Measurements from ENCODE around the gene KDM6A. TPM values are rescaled to one million over a fixed set of nuclear protein-coding genes. Genes with fewer than 3 reads are reported as not detected.

The KDM6A gene
- total and polyA plus RNA-seq, 2 of the 13 experiments (the other 11 are each of a cell fraction or from before 2014, with no cell fraction given) = 16.7 to 18.2 TPM

DNA sequence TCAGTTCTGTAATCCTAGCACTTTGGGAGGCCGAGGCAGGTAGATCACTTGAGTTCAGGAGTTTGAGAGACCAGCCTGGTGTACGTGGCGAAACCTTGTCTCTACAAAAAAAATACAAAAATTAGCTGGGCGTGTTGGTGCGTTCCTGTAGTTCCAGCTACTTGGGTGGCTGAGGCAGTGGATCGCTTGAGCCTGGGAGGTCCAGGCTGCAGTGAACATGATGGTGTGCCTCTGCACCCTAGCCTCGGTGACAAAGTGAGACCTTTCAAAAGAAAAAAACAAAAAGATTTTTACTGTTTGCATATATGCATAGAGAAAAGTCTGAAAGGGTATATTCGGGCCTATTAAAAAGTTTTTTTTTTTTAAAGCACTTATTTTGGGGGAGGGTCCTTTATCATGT, 76.1 kb downstream of the KDM6A start:
- in situ Hi-C loops (cut with HindIII; ENCODE audit: extremely low pct_ligation_motif_present, low pct_unique_long_range_greater_than_20kb) (no loop called here), intact Hi-C loops (cut with micrococcal nuclease; ENCODE audit: unreplicated experiment) (loop anchor here (10.0 kb wide), 1 partner anchor 74 kb away; the partner anchor contains the start of gene KDM6A)
- H3K36me3 ChIP-seq (replicated peaks in 1 of 2; ENCODE audit: control insufficient read depth in 1 of 2, insufficient read depth in 2 of 2, low read length in 2 of 2) = no peaks in the 10 kb centered on the region
- no peaks in the 10 kb centered on the region for H3K27me3 ChIP-seq (ENCODE audit: control insufficient read depth in 1 of 2, insufficient read depth in 2 of 2, low read length in 2 of 2)
- ChIA-PET POLR2A (no interaction called here), CTCF (ENCODE audit: low intra/inter-chr PET ratio, low total read pairs) (no interaction called here)
- H4K20me1 ChIP-seq (ENCODE audit: insufficient read depth, low read length) = 0 out of 2 replicates have a peak, but pooled peaks cover 15% of the 10 kb centered on the region
- no peak overlapping the region for H3K27ac ChIP-seq (ENCODE audit: extremely low read length, insufficient read depth, low read length)
- no peak for FAIRE-seq
- no peak overlapping the region for H3K4me2 ChIP-seq (ENCODE audit: low read depth, low read length)
- no peak overlapping the region for H2AFZ ChIP-seq (ENCODE audit: low read length)
- WGBS (ENCODE audit: low lambda C conversion rate) = 92% methylated on average over 7 of the region's 8 CpGs
- peaks cover 93% of the 10 kb centered on the region for H3K79me2 ChIP-seq (ENCODE audit: insufficient read depth, low read length)
- no TSS peak for BruUV-seq (replicated peaks)
- TF ChIP-seq, protein P1, sequence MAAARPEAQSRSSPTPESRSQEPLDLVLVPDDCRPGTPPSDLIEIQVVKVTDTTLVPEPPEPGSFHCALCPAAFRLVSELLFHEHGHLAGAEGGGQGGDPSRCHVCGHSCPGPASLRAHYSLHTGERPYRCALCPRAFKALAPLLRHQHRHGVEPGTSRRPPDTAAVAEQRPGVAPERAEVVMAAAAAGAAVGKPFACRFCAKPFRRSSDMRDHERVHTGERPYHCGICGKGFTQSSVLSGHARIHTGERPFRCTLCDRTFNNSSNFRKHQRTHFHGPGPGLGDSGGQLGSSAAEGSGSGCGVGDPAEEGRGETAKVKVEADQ (CRISPR knock-in tag; IDR thresholded peaks at IDR 0.05; ENCODE audit: borderline replicate concordance) = no peak
- TF ChIP-seq PCBP1 (IDR thresholded peaks at IDR 0.05; ENCODE audit: borderline replicate concordance, low read depth, low read length) = no peak
- no peak for TF ChIP-seq ESRRA (CRISPR knock-in tag; IDR thresholded peaks at IDR 0.05; ENCODE audit: low read depth)
- no peak for TF ChIP-seq ZNF460 (CRISPR knock-in tag; IDR thresholded peaks at IDR 0.05; ENCODE audit: borderline replicate concordance)
- no peak for TF ChIP-seq HOXD1 (CRISPR knock-in tag; IDR thresholded peaks at IDR 0.05)
- no peak for TF ChIP-seq ZNF136 (CRISPR knock-in tag; IDR thresholded peaks at IDR 0.05; ENCODE audit: low read depth)
- no peak for TF ChIP-seq ZNF839 (CRISPR knock-in tag; IDR thresholded peaks at IDR 0.05; ENCODE audit: borderline replicate concordance)
- TF ChIP-seq, protein P2, sequence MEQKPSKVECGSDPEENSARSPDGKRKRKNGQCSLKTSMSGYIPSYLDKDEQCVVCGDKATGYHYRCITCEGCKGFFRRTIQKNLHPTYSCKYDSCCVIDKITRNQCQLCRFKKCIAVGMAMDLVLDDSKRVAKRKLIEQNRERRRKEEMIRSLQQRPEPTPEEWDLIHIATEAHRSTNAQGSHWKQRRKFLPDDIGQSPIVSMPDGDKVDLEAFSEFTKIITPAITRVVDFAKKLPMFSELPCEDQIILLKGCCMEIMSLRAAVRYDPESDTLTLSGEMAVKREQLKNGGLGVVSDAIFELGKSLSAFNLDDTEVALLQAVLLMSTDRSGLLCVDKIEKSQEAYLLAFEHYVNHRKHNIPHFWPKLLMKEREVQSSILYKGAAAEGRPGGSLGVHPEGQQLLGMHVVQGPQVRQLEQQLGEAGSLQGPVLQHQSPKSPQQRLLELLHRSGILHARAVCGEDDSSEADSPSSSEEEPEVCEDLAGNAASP (CRISPR knock-in tag; IDR thresholded peaks at IDR 0.05; ENCODE audit: borderline replicate concordance) = no peak
- no peak for TF ChIP-seq SIX4 (CRISPR knock-in tag; IDR thresholded peaks at IDR 0.05)
- H3K4me1 ChIP-seq (ENCODE audit: insufficient read depth, low read length) = peaks cover 25% of the 10 kb centered on the region
- no peak for ATAC-seq
- H3K9ac ChIP-seq (ENCODE audit: insufficient read depth, low read depth, low read length) = no peak overlapping the region
- H3K4me3 ChIP-seq (replicated peaks in 1 of 3; ENCODE audit: insufficient read depth in 1 of 3, low read depth in 2 of 3, low read length in 3 of 3) = no peak overlapping the region
- DNase-seq (ENCODE audit: low spot score) = no peak
- no peaks in the 10 kb centered on the region; the same call in 1 of the 2 replicates for H3K9me3 ChIP-seq (ENCODE audit: low read length)
